ENCODE results near the gene SELENON. TPM values are rescaled to one million over a fixed set of nuclear protein-coding genes. Genes with fewer than 3 reads are reported as not detected.
A peak's percentile ranks its signal among the peaks of the same experiment; 100 is the strongest.

SELENON gene
- total and polyA plus RNA-seq, 2 of the 4 experiments (the other 2 are of a cell fraction), result 9.1 to 114 TPM

DNA sequence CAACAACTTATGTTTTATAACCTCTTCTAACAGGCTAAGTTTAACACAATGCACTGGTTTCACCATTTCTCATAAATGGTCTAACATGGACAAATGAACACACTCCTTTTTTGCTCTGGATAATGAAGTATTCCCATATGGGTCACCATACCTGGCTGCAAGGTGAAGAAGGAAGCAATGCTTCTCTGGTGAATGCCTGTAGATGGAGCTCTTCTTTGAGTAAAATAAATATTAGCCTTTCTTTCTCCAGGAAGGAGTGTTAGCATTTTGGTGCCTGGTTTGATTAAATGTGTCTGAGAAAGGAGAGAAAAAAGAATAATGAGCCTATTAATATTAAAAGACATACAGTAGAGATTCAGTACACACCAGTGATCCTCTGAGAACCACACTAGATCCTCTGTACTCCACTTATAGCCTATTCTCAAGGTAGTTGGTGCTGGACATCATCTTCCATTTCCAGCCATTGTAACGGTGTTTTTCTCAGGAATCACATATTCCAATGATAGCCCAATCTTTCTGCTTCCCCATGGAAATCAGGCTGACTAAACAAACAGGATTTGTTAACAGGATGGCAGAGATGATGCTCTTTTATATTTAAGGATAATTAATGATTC, 37.4 kb downstream of the SELENON start:
- no peak overlapping the region for H4K5ac ChIP-seq (ENCODE audit: low read depth, low read length)
- H3K27me3 ChIP-seq (ENCODE audit: control insufficient read depth, insufficient read depth, low read length), result no peaks in the 10 kb centered on the region
- no peak overlapping the region for H4K8ac ChIP-seq (ENCODE audit: low read depth in 2 of 2, low read length in 2 of 2)
- no TSS peak for BruUV-seq (replicated peaks)
- POLR2A ChIA-PET (ENCODE audit: unreplicated experiment), result interaction anchor here (0.6 kb wide), 1 partner anchor 23 kb away, joined by 16 read pairs; no protein-coding TSS in a partner anchor
- ATAC-seq (ENCODE audit: low read depth) (no peak), DNase-seq (no peak)
- no peak overlapping the region for H3K4ac ChIP-seq (ENCODE audit: low read depth, low read length)
- H3K36me3 ChIP-seq (ENCODE audit: control insufficient read depth, insufficient read depth, low read length), result peaks cover 14% of the 10 kb centered on the region
- no peak overlapping the region for H3K18ac ChIP-seq (ENCODE audit: low read depth, low read length)
- no peak overlapping the region for H3K4me2 ChIP-seq (ENCODE audit: low read depth, low read length)
- H3K14ac ChIP-seq (replicated peaks; ENCODE audit: low read depth, low read length), result no peak overlapping the region
- no peaks in the 10 kb centered on the region; the same call in 1 of the 2 replicates for H3K9me1 ChIP-seq (ENCODE audit: insufficient read depth, low read length)
- intact Hi-C loops (cut with micrococcal nuclease), result no loop called here
- CTCF ChIA-PET, result interaction anchor here (0.6 to 1.2 kb wide), 4 partner anchors 13 to 1545 kb away, joined by 3 to 4 read pairs (median 4); partner anchors contain the start of gene PAFAH2
- no peak overlapping the region for H2BK20ac ChIP-seq (ENCODE audit: low read depth, low read length)
- H3K27ac ChIP-seq (ENCODE audit: insufficient read depth, low read length), result no peak overlapping the region
- no CpG with 5 or more reads among the region's 1 CpG for WGBS, 2 experiments (ENCODE audit: extremely low coverage in 2 of 2, insufficient read length in 1 of 2)
- no peak overlapping the region for H2AK5ac ChIP-seq (ENCODE audit: low read depth, low read length)
- H3K56ac ChIP-seq (ENCODE audit: extremely low read depth, insufficient read depth, low read length), result no peak overlapping the region
- no peak overlapping the region for H3K23ac ChIP-seq (ENCODE audit: low read depth, low read length)
- no peaks in the 10 kb centered on the region for H4K20me1 ChIP-seq (ENCODE audit: insufficient read depth, low read length)
- H3K4me1 ChIP-seq (ENCODE audit: control insufficient read depth, insufficient read depth, low read length), result no peaks in the 10 kb centered on the region
- dilution Hi-C loops (cut with HindIII; ENCODE audit: low sequenced_read_pairs, unreplicated experiment), result no loop called here
- no peak overlapping the region for H3K9ac ChIP-seq (ENCODE audit: low read depth, low read length)
- no peaks in the 10 kb centered on the region for H3K9me3 ChIP-seq (ENCODE audit: control insufficient read depth, insufficient read depth, low read length)
- H2BK120ac ChIP-seq (ENCODE audit: low read depth, low read length), result no peak overlapping the region
- no peak overlapping the region for H2AK9ac ChIP-seq (replicated peaks; ENCODE audit: low read depth, low read length, poor library complexity)
- peaks cover 7 to 9% of the 10 kb centered on the region in 2 experiments; a peak in 2 of 4 replicates for H3K79me1 ChIP-seq (ENCODE audit: low read depth in 1 of 2, low read length in 2 of 2)
- H3K4me3 ChIP-seq (ENCODE audit: insufficient read depth, low read depth, low read length), result no peak overlapping the region
- no peak overlapping the region for H2BK5ac ChIP-seq (ENCODE audit: low read depth, low read length, poor library complexity, severe bottlenecking)
- no peak overlapping the region for H2AFZ ChIP-seq (replicated peaks; ENCODE audit: low read length, poor library complexity)
- no peak overlapping the region for H2BK15ac ChIP-seq (ENCODE audit: low read depth, low read length)
- TF ChIP-seq, protein P1, sequence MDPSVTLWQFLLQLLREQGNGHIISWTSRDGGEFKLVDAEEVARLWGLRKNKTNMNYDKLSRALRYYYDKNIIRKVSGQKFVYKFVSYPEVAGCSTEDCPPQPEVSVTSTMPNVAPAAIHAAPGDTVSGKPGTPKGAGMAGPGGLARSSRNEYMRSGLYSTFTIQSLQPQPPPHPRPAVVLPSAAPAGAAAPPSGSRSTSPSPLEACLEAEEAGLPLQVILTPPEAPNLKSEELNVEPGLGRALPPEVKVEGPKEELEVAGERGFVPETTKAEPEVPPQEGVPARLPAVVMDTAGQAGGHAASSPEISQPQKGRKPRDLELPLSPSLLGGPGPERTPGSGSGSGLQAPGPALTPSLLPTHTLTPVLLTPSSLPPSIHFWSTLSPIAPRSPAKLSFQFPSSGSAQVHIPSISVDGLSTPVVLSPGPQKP (IDR thresholded peaks at IDR 0.05; ENCODE audit: borderline replicate concordance, low read depth, low read length), result no peak
- TF ChIP-seq, protein P2, sequence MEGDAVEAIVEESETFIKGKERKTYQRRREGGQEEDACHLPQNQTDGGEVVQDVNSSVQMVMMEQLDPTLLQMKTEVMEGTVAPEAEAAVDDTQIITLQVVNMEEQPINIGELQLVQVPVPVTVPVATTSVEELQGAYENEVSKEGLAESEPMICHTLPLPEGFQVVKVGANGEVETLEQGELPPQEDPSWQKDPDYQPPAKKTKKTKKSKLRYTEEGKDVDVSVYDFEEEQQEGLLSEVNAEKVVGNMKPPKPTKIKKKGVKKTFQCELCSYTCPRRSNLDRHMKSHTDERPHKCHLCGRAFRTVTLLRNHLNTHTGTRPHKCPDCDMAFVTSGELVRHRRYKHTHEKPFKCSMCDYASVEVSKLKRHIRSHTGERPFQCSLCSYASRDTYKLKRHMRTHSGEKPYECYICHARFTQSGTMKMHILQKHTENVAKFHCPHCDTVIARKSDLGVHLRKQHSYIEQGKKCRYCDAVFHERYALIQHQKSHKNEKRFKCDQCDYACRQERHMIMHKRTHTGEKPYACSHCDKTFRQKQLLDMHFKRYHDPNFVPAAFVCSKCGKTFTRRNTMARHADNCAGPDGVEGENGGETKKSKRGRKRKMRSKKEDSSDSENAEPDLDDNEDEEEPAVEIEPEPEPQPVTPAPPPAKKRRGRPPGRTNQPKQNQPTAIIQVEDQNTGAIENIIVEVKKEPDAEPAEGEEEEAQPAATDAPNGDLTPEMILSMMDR (conservative IDR thresholded peaks at IDR 0.05; ENCODE audit: low read depth, low read length), result peak; percentile 33
- TF ChIP-seq, protein P3, sequence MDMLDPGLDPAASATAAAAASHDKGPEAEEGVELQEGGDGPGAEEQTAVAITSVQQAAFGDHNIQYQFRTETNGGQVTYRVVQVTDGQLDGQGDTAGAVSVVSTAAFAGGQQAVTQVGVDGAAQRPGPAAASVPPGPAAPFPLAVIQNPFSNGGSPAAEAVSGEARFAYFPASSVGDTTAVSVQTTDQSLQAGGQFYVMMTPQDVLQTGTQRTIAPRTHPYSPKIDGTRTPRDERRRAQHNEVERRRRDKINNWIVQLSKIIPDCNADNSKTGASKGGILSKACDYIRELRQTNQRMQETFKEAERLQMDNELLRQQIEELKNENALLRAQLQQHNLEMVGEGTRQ (IDR thresholded peaks at IDR 0.05; ENCODE audit: low read depth, low read length), result no peak
- no peak for TF ChIP-seq MXI1 (IDR thresholded peaks at IDR 0.05; ENCODE audit: borderline replicate concordance, low read depth, low read length)
- no peak for TF ChIP-seq MAFK (IDR thresholded peaks at IDR 0.05; ENCODE audit: low read depth, low read length)
- no peak for TF ChIP-seq FOS (IDR thresholded peaks at IDR 0.05; ENCODE audit: low read depth, low read length)
- TF ChIP-seq RAD21 (IDR thresholded peaks at IDR 0.05; ENCODE audit: low read length), result peak; percentile 7; the same call in 1 of the 2 replicates
- TF ChIP-seq MAZ (IDR thresholded peaks at IDR 0.05; ENCODE audit: borderline replicate concordance, low read depth, low read length), result no peak
- TF ChIP-seq CHD1 (IDR thresholded peaks at IDR 0.05; ENCODE audit: low read depth, low read length), result no peak
- TF ChIP-seq SMC3 (IDR thresholded peaks at IDR 0.05; ENCODE audit: low read depth, low read length), result no peak
- no peak for TF ChIP-seq BHLHE40 (IDR thresholded peaks at IDR 0.05; ENCODE audit: low read depth, low read length)
- no peak for TF ChIP-seq NFE2L2 (IDR thresholded peaks at IDR 0.05; ENCODE audit: low read depth, low read length)
- in situ Hi-C loops (cut with MboI; ENCODE audit: low sequenced_read_pairs), result no loop called here
- no peak overlapping the region for H4K91ac ChIP-seq (ENCODE audit: insufficient read depth, low read depth, low read length)
